ENCODE data around the gene MFSD11. TPM values are rescaled to one million over a fixed set of nuclear protein-coding genes. Genes with fewer than 3 reads are reported as not detected.

MFSD11 gene
- total and polyA plus RNA-seq, 7 donors, result 6.6 to 46.2 (median 27.5) TPM

DNA sequence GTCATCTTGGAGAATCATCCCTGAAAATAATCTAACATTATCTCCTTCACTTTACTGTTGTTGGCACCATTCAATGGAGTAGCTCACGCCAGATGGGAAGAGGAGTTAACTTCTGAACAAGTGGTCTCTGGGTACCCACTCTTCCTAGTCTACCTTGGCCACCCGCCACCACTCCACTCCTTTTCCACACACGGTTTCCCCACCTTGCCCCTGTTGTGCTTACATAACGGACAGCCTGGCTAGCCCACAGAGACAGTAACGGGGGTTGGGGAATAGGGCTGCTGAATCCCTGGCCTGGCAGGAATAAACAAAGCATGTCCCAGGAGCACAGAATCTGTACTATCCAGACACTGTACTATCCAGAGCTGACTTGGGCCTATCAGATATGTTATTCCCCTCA is 23.6 kb upstream of the MFSD11 start:
- H3K27ac ChIP-seq, result peak overlapping the region; percentile 43 to 92 (median 68)
- no peaks in the 10 kb centered on the region for H3K27me3 ChIP-seq
- peaks cover 20 to 57% (median 40%) of the 10 kb centered on the region in 4 donors for H3K36me3 ChIP-seq
- H3K4me3 ChIP-seq, result no peak overlapping the region
- 86 to 91% methylated on average over 5 of the region's 5 CpGs for WGBS, 2 donors
- H3K4me1 ChIP-seq, result peaks cover 0 to 50% (median 36%) of the 10 kb centered on the region in 4 donors
- no peak for DNase-seq
- intact Hi-C loops (cut with DNase I), result loop anchor here (2.0 to 5.0 kb wide), 3 partner anchors 32 to 92 kb away; no protein-coding TSS in a partner anchor
- TF ChIP-seq EP300 (IDR thresholded peaks at IDR 0.05), result no peak
- TF ChIP-seq POLR2A (IDR thresholded peaks at IDR 0.05), result no peak
- TF ChIP-seq POLR2AphosphoS5 (IDR thresholded peaks at IDR 0.05), result no peak
- TF ChIP-seq, protein P1, sequence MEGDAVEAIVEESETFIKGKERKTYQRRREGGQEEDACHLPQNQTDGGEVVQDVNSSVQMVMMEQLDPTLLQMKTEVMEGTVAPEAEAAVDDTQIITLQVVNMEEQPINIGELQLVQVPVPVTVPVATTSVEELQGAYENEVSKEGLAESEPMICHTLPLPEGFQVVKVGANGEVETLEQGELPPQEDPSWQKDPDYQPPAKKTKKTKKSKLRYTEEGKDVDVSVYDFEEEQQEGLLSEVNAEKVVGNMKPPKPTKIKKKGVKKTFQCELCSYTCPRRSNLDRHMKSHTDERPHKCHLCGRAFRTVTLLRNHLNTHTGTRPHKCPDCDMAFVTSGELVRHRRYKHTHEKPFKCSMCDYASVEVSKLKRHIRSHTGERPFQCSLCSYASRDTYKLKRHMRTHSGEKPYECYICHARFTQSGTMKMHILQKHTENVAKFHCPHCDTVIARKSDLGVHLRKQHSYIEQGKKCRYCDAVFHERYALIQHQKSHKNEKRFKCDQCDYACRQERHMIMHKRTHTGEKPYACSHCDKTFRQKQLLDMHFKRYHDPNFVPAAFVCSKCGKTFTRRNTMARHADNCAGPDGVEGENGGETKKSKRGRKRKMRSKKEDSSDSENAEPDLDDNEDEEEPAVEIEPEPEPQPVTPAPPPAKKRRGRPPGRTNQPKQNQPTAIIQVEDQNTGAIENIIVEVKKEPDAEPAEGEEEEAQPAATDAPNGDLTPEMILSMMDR (IDR thresholded peaks at IDR 0.05), result no peak
- no peaks in the 10 kb centered on the region for H3K9me3 ChIP-seq

GRCh38 chr17:76714822-76715495 is 23.0 kb upstream of the MFSD11 start:
- Histone ChIP-seq H3K9me3 (no peaks in the 10 kb centered on the region), H3K27ac (peak overlapping the region; percentile 43 to 92 (median 68)), H3K27me3 (no peaks in the 10 kb centered on the region), H3K4me3 (no peak overlapping the region), H3K4me1 (peaks cover 0 to 47% (median 35%) of the 10 kb centered on the region in 4 donors), H3K36me3 (peaks cover 26 to 63% (median 46%) of the 10 kb centered on the region in 4 donors)
- intact Hi-C loops (cut with DNase I), result loop anchor here (2.0 to 5.0 kb wide), 5 partner anchors 32 to 193 kb away; no protein-coding TSS in a partner anchor
- TF ChIP-seq, protein P1 (IDR thresholded peaks at IDR 0.05), result peak; percentile 70 to 82 (median 74)
- no peak for TF ChIP-seq POLR2A (IDR thresholded peaks at IDR 0.05)
- WGBS, 2 donors, result 18 to 32% methylated on average over 4 of the region's 4 CpGs
- DNase-seq, result peak; percentile 80

DNA sequence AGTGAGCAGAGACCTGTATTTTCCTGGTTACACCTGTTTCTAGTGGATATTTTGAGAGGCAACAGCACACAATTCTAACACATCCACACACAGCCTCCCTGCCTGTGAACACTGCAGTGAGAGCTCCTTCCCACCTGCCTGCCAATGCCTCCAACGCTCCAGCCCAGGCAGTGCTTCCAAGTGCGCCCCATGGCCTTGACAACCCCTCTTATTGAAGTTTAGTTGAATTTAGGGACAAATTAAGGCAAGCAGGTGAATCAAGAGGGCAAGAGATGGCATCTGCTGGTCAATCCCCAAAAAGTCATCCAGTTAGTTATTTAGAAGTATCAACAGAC is 22.5 kb upstream of the MFSD11 start:
- Histone ChIP-seq H3K4me3 (no peak overlapping the region), H3K9me3 (no peaks in the 10 kb centered on the region), H3K27me3 (no peaks in the 10 kb centered on the region), H3K36me3 (peaks cover 31 to 68% (median 51%) of the 10 kb centered on the region in 4 donors), H3K4me1 (peaks cover 0 to 47% (median 35%) of the 10 kb centered on the region in 4 donors), H3K27ac (peak overlapping the region; percentile 43 to 92 (median 68))
- TF ChIP-seq POLR2A (IDR thresholded peaks at IDR 0.05) (no peak), EP300 (IDR thresholded peaks at IDR 0.05) (no peak)
- TF ChIP-seq, protein P1 (IDR thresholded peaks at IDR 0.05), result no peak
- DNase-seq, result no peak
- intact Hi-C loops (cut with DNase I), result loop anchor here (2.0 to 5.0 kb wide), 3 partner anchors 33 to 193 kb away; no protein-coding TSS in a partner anchor
- 90 to 93% methylated on average over 2 of the region's 2 CpGs for WGBS, 2 donors

DNA sequence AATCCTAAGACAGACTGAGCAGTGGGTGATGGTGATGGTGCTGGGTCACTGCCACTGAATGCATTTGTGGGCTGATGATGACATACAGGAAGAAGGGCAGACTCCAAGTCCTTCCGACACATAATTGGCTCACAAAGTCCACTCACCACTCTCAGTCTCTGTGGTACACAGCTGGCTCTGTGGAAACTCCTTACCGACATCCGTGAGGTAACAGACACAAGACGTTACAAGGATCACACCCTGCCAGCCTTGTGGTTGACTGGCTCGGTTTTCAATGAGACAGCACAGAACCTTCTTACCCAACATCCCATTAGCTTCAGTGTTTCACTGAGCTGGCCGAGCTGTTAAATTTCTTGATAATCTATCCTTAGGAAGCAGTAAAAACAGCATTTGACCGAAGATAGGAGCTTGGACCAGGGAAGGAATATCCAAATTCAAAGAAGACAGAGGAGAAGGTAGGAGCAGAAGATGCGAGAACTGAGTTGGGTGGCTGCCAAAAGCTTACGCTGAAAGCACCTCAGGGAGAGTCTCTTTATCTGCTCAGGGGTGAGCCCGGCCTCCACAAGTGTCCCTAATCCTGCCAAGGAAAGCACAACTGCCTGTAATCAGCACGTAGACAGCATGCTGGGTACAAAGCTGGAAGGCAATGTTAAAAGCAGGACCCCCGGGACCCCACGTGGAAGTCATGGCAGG is 21.6 kb upstream of the MFSD11 start:
- intact Hi-C loops (cut with DNase I), result loop anchor here (5.0 kb wide), 2 partner anchors 159 to 194 kb away; no protein-coding TSS in a partner anchor
- TF ChIP-seq POLR2A (IDR thresholded peaks at IDR 0.05) (no peak), POLR2AphosphoS5 (IDR thresholded peaks at IDR 0.05) (peak in 2 of 4 donors; percentile 28 to 59)
- Histone ChIP-seq H3K4me1 (peaks cover 0 to 50% (median 33%) of the 10 kb centered on the region in 4 donors), H3K4me3 (no peak overlapping the region), H3K27ac (peak overlapping the region; percentile 43 to 92 (median 68)), H3K9me3 (no peaks in the 10 kb centered on the region), H3K36me3 (peaks cover 37 to 76% (median 59%) of the 10 kb centered on the region in 4 donors), H3K27me3 (no peaks in the 10 kb centered on the region)
- peak; percentile 77 for DNase-seq
- 76 to 82% methylated on average over 13 of the region's 13 CpGs for WGBS, 2 donors

DNA sequence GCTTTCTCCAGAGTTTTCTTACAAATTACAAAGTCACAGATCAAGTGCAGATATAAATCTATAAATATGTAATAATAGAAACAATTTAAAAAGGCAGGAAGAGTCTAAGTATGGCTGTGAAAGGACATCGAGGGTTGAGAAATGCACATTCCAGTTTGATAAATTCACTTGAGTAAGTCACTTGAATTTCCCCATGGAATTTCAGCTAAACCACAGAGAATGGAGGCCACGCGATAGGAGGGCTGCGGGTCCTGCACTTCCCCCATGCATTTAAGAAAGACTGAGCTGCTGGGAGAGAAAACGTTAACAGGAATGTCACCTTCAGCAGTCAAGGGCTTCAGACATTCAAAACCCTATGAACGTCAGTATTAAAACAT is 21.1 kb upstream of the MFSD11 start:
- TF ChIP-seq, protein P1 (IDR thresholded peaks at IDR 0.05), result no peak
- TF ChIP-seq EP300 (IDR thresholded peaks at IDR 0.05) (no peak), POLR2AphosphoS5 (IDR thresholded peaks at IDR 0.05) (no peak), POLR2A (IDR thresholded peaks at IDR 0.05) (no peak)
- intact Hi-C loops (cut with DNase I), result loop anchor here (5.0 kb wide), 2 partner anchors 160 to 195 kb away; no protein-coding TSS in a partner anchor
- H3K4me3 ChIP-seq, result no peak overlapping the region
- no peaks in the 10 kb centered on the region for H3K9me3 ChIP-seq
- peaks cover 0 to 50% (median 30%) of the 10 kb centered on the region in 4 donors for H3K4me1 ChIP-seq
- H3K27ac ChIP-seq, result peak overlapping the region; percentile 43 to 92 (median 68)
- H3K27me3 ChIP-seq, result no peaks in the 10 kb centered on the region
- DNase-seq, result no peak
- 86 to 88% methylated on average over 6 of the region's 6 CpGs for WGBS, 2 donors
- H3K36me3 ChIP-seq, result peaks cover 43 to 82% (median 65%) of the 10 kb centered on the region in 4 donors

Data from sigmoid colon (tissue), 7 donors.